Measurements from ENCODE around the gene PKP3. TPM values are rescaled to one million over a fixed set of nuclear protein-coding genes. Genes with fewer than 3 reads are reported as not detected.

PKP3 gene
- total RNA-seq, 2 experiments from 2014 or later, result not detected

DNA sequence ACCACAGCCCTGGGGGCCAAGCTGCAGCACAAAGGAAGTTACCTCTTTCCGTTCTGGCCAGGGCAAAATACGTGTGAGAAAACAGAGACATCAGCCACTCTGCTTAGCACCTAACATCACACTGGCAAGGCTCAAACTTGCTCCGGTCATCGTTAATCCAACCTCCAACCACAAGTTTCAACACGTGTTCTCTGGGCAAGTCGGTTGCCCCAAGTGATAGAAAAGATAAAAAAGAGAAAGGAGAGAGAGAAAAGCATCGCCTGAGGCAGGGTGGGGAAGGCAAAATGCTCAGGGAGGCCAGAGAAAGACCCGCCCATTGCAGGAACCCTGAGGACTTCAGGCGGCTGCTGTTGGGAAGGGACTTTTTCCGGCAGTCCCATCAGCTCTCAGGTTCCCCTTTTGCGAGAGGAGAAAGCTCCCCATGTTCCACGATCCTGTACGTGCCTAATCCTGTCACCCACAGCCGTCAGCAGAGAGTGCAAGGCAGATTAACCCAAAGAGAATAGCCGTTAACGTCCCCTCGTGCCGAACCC, 43.2 kb upstream of the PKP3 start:
- H3K79me2 ChIP-seq (ENCODE audit: insufficient read depth, low read depth, low read length), result no peaks in the 10 kb centered on the region
- H2AFZ ChIP-seq (ENCODE audit: low read length), result peak overlapping the region; percentile 77
- peaks cover 72% of the 10 kb centered on the region for H3K4me1 ChIP-seq (ENCODE audit: insufficient read depth, low read length, poor library complexity, severe bottlenecking)
- ChIA-PET POLR2A (interaction anchor here (0.9 to 1.4 kb wide), 2 partner anchors 11 to 22 kb away, joined by 3 to 6 read pairs; no protein-coding TSS in a partner anchor), CTCF (ENCODE audit: unreplicated experiment) (no interaction called here)
- H3K4me3 ChIP-seq (ENCODE audit: low read depth, low read length, poor library complexity, severe bottlenecking), result no peak overlapping the region
- BruUV-seq (replicated peaks), result no TSS peak
- TF ChIP-seq, protein P1, sequence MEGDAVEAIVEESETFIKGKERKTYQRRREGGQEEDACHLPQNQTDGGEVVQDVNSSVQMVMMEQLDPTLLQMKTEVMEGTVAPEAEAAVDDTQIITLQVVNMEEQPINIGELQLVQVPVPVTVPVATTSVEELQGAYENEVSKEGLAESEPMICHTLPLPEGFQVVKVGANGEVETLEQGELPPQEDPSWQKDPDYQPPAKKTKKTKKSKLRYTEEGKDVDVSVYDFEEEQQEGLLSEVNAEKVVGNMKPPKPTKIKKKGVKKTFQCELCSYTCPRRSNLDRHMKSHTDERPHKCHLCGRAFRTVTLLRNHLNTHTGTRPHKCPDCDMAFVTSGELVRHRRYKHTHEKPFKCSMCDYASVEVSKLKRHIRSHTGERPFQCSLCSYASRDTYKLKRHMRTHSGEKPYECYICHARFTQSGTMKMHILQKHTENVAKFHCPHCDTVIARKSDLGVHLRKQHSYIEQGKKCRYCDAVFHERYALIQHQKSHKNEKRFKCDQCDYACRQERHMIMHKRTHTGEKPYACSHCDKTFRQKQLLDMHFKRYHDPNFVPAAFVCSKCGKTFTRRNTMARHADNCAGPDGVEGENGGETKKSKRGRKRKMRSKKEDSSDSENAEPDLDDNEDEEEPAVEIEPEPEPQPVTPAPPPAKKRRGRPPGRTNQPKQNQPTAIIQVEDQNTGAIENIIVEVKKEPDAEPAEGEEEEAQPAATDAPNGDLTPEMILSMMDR (conservative IDR thresholded peaks at IDR 0.05; ENCODE audit: low read length), result no peak
- TF ChIP-seq EZH2phosphoT487 (IDR thresholded peaks at IDR 0.05; ENCODE audit: borderline replicate concordance, low read depth, low read length), result no peak
- H3K4me2 ChIP-seq (ENCODE audit: low read length), result peak overlapping the region; percentile 55
- no peaks in the 10 kb centered on the region for H3K9me2 ChIP-seq (ENCODE audit: insufficient read depth, low read length)
- peak; percentile 54 for DNase-seq (ENCODE audit: low spot score)
- H3K27ac ChIP-seq (ENCODE audit: low read depth, low read length, poor library complexity, severe bottlenecking), result peak overlapping the region; percentile 52
- no peaks in the 10 kb centered on the region for H4K20me1 ChIP-seq (ENCODE audit: insufficient read depth, low read length)
- intact Hi-C loops (cut with micrococcal nuclease; ENCODE audit: unreplicated experiment), result loop anchor here (1.0 kb wide), 1 partner anchor 22 kb away; no protein-coding TSS in a partner anchor
- no peaks in the 10 kb centered on the region for H3K36me3 ChIP-seq (ENCODE audit: insufficient read depth, low read length)
- H3K9me3 ChIP-seq (ENCODE audit: low read length), result no peaks in the 10 kb centered on the region

DNA sequence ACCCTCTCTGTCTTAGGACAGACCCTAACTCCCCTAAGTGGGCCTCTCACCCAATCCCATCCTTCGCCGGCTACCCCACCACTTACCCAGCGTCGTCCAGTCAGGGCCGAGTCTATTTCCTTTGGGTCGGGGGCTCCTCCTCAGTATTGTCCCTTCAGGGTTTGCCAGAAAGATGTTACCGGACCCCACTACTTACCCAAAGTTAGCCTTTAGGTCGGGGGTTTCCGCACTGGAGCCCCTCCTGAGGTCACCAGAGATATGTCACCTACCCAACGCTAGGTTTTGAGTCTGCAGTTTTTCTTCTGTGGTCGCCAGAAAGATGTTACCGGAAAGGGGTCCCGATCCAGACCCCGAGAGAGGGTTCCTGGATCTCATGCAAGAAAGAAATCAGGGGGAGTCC, 42.6 kb upstream of the PKP3 start:
- Histone ChIP-seq H3K9me3 (ENCODE audit: low read length) (no peaks in the 10 kb centered on the region), H3K4me2 (ENCODE audit: low read length) (peak overlapping the region; percentile 55; the same call in 1 of the 2 replicates), H3K4me1 (ENCODE audit: insufficient read depth, low read length, poor library complexity, severe bottlenecking) (peaks cover 77% of the 10 kb centered on the region), H3K4me3 (ENCODE audit: low read depth, low read length, poor library complexity, severe bottlenecking) (no peak overlapping the region), H3K36me3 (ENCODE audit: insufficient read depth, low read length) (no peaks in the 10 kb centered on the region), H4K20me1 (ENCODE audit: insufficient read depth, low read length) (no peaks in the 10 kb centered on the region), H3K27ac (ENCODE audit: low read depth, low read length, poor library complexity, severe bottlenecking) (no peak overlapping the region), H2AFZ (ENCODE audit: low read length) (peak overlapping the region; percentile 77; the same call in 1 of the 2 replicates), H3K79me2 (ENCODE audit: insufficient read depth, low read depth, low read length) (no peaks in the 10 kb centered on the region), H3K9me2 (ENCODE audit: insufficient read depth, low read length) (no peaks in the 10 kb centered on the region)
- DNase-seq (ENCODE audit: low spot score), result no peak
- no TSS peak for BruUV-seq (replicated peaks)
- intact Hi-C loops (cut with micrococcal nuclease; ENCODE audit: unreplicated experiment), result loop anchor here (1.0 kb wide), 1 partner anchor 23 kb away; no protein-coding TSS in a partner anchor
- POLR2A ChIA-PET, result interaction anchor here (0.9 to 1.4 kb wide), 2 partner anchors 11 to 22 kb away, joined by 3 to 6 read pairs; no protein-coding TSS in a partner anchor
- TF ChIP-seq, protein P1 (conservative IDR thresholded peaks at IDR 0.05; ENCODE audit: low read length), result no peak
- TF ChIP-seq EZH2phosphoT487 (IDR thresholded peaks at IDR 0.05; ENCODE audit: borderline replicate concordance, low read depth, low read length), result no peak
- CTCF ChIA-PET (ENCODE audit: unreplicated experiment), result no interaction called here

DNA sequence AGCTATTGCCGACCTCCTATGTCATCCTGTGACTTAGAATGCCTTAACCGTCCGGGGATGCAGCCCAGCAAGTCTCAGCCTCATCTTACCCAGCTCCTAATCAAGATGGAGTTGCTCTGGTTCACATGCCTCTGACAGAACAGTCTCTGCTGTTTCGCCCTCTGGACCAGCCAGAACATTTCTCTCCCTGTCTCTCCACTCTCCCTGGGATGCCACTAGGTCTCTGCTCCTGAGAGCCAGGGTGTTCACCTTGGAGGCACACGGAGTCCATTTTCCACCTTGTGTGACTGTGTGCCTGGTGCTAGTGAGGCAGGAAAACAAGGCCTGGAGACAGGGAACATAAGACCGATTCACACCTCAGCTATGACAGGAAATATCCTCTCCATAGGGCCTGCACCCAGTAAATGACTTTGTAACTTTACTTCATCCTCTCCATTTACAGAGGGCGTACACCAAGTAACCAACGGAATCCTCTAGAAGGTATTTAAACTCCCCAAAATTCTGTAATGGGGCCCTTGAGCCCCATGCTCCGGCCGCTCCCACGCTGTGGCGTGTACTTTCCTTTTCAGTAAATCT, 41.5 kb upstream of the PKP3 start:
- Histone ChIP-seq H3K9me3 (ENCODE audit: low read length) (no peaks in the 10 kb centered on the region), H4K20me1 (ENCODE audit: insufficient read depth, low read length) (no peaks in the 10 kb centered on the region), H3K27ac (ENCODE audit: low read depth, low read length, poor library complexity, severe bottlenecking) (no peak overlapping the region), H3K4me3 (ENCODE audit: low read depth, low read length, poor library complexity, severe bottlenecking) (no peak overlapping the region), H2AFZ (ENCODE audit: low read length) (no peak overlapping the region), H3K4me1 (ENCODE audit: insufficient read depth, low read length, poor library complexity, severe bottlenecking) (peaks cover 74% of the 10 kb centered on the region), H3K9me2 (ENCODE audit: insufficient read depth, low read length) (no peaks in the 10 kb centered on the region), H3K79me2 (ENCODE audit: insufficient read depth, low read depth, low read length) (no peaks in the 10 kb centered on the region), H3K36me3 (ENCODE audit: insufficient read depth, low read length) (no peaks in the 10 kb centered on the region), H3K4me2 (ENCODE audit: low read length) (no peak overlapping the region)
- no TSS peak for BruUV-seq (replicated peaks)
- POLR2A ChIA-PET, result interaction anchor here (0.6 to 1.0 kb wide), 3 partner anchors 11 to 91 kb away, joined by 3 to 4 read pairs (median 3); no protein-coding TSS in a partner anchor
- CTCF ChIA-PET (ENCODE audit: unreplicated experiment), result interaction anchor here (0.6 kb wide), 1 partner anchor 85 kb away, joined by 6 read pairs; no protein-coding TSS in a partner anchor
- DNase-seq (ENCODE audit: low spot score), result no peak
- TF ChIP-seq, protein P1 (conservative IDR thresholded peaks at IDR 0.05; ENCODE audit: low read length), result no peak
- intact Hi-C loops (cut with micrococcal nuclease; ENCODE audit: unreplicated experiment), result no loop called here
